PC-3 (cell line): Measurements from ENCODE around the gene MCM9.

Experiments
- CTCF ChIP-seq: fragments of 300-600 bp; sonication (generic); conservative IDR thresholded peaks from 2 replicates; pipeline ENCODE4 v1.5.1; 2017; ENCODE audit warnings: antibody characterized with exemption, low read depth, mild to moderate bottlenecking, low read length
- EZH2 ChIP-seq: fragments of 300-600 bp; sonication (generic); IDR thresholded peaks from one replicate; pipeline ENCODE4 v1.6.1; 2017; ENCODE audit warnings: antibody characterized with exemption, mild to moderate bottlenecking, low read length; ENCODE audit not compliant: unreplicated experiment
- EZH2phosphoT487 ChIP-seq: fragments of 300-600 bp; sonication (generic); IDR thresholded peaks from 2 replicates; pipeline ENCODE4 v1.6.1; 2018; ENCODE audit warnings: mild to moderate bottlenecking, antibody characterized with exemption, low read length, borderline replicate concordance

GRCh38 chr6:118935331-118935668, 341 bp upstream of the MCM9 start:
- TF ChIP-seq CTCF (no peak), EZH2 (no peak), EZH2phosphoT487 (no peak)
